ENCODE results near the gene TNS1.

TNS1 gene

GRCh38 chr2:217849154-217849975 lies 153.4 kb downstream of the TNS1 start:
- peak; percentile 42 for DNase-seq (ENCODE audit: low spot score)

GRCh38 chr2:217848351-217848957 lies 154.3 kb downstream of the TNS1 start:
- DNase-seq (ENCODE audit: low spot score) = no peak

GRCh38 chr2:217847552-217848350 lies 155.0 kb downstream of the TNS1 start:
- no peak for DNase-seq (ENCODE audit: low spot score)

- DNase-seq (ENCODE audit: low spot score) = peak; percentile 23
Measured at GRCh38 chr2:217847115-217847514, 155.7 kb downstream of the TNS1 start.

- DNase-seq (ENCODE audit: low spot score) = no peak
Measured at GRCh38 chr2:217846321-217846743, 156.5 kb downstream of the TNS1 start.

- DNase-seq (ENCODE audit: low spot score) = no peak
Measured at GRCh38 chr2:217845301-217845700, 157.5 kb downstream of the TNS1 start.

GRCh38 chr2:217844696-217845095 lies 158.1 kb downstream of the TNS1 start:
- no peak for DNase-seq (ENCODE audit: low spot score)

GRCh38 chr2:217843324-217843723 lies 159.5 kb downstream of the TNS1 start:
- DNase-seq (ENCODE audit: low spot score) = no peak

GRCh38 chr2:217842017-217842416 lies 160.8 kb downstream of the TNS1 start:
- DNase-seq (ENCODE audit: low spot score) = no peak

- DNase-seq (ENCODE audit: low spot score) = no peak
Measured at GRCh38 chr2:217840522-217840921, 162.3 kb downstream of the TNS1 start.

- DNase-seq (ENCODE audit: low spot score) = no peak
Measured at GRCh38 chr2:217839750-217840107, 163.1 kb downstream of the TNS1 start.

GRCh38 chr2:217839073-217839749 lies 163.6 kb downstream of the TNS1 start:
- no peak for DNase-seq (ENCODE audit: low spot score)

- DNase-seq (ENCODE audit: low spot score) = no peak
Measured at GRCh38 chr2:217838409-217838831, 164.4 kb downstream of the TNS1 start.

GRCh38 chr2:217837530-217837929 lies 165.3 kb downstream of the TNS1 start:
- DNase-seq (ENCODE audit: low spot score) = no peak

- no peak for DNase-seq (ENCODE audit: low spot score)
Measured at GRCh38 chr2:217836901-217837491, 165.8 kb downstream of the TNS1 start.

- peak; percentile 25 for DNase-seq (ENCODE audit: low spot score)
Measured at GRCh38 chr2:217835931-217836891, 166.6 kb downstream of the TNS1 start.

- DNase-seq (ENCODE audit: low spot score) = no peak
Measured at GRCh38 chr2:217834744-217835513, 167.9 kb downstream of the TNS1 start.

GRCh38 chr2:217834057-217834620 lies 168.7 kb downstream of the TNS1 start:
- no peak for DNase-seq (ENCODE audit: low spot score)

- DNase-seq (ENCODE audit: low spot score) = no peak
Measured at GRCh38 chr2:217833439-217833838, 169.4 kb downstream of the TNS1 start.

- DNase-seq (ENCODE audit: low spot score) = no peak
Measured at GRCh38 chr2:217832987-217833386, 169.8 kb downstream of the TNS1 start.
